Vagina (tissue), 2 donors: ENCODE data around the gene PRX.
"Not testable (repeated sequence)": the region's sequence is repeated elsewhere in the genome, so short reads cannot be mapped to it uniquely, and the experiment has no call there.

Experiments
- CTCF ChIP-seq, 3 experiments: fragments of 450-650 bp in 2 of 3; fragments of 200-600 bp in 1 of 3; sonication (generic) in 1 of 3; IDR thresholded peaks; one replicate each; pipeline ENCODE4 v1.5.1; 2017 to 2019; ENCODE audit warnings: antibody characterized with exemption in 3 of 3, mild to moderate bottlenecking in 2 of 3, moderate library complexity in 2 of 3
- POLR2AphosphoS5 ChIP-seq, 2 donors: sonication (generic); formaldehyde crosslinking; IDR thresholded peaks; one replicate each; pipeline ENCODE4 v1.9.0; 2017; ENCODE audit warnings: antibody characterized with exemption in 2 of 2, mild to moderate bottlenecking in 2 of 2, low read depth in 1 of 2; ENCODE audit not compliant: insufficient read depth in 1 of 2

DNA sequence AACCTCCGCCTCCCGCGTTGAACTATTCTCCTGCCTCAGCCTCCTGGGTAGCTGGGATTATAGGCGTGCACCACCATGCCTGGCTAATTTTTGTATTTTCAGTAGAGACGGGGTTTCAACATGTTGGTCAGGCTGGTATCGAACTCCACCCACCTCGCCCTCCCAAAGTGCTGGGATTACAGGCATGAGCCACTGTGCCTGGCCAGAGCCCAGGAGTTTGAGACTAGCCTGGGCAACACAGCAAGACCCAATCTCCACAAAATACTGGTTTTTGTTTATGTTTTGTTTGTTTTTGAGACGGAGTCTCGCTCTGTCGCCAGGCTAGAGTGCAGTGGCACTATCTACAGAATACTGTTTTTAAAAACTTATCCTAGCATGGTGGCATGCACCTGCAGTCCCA, 17.1 kb upstream of the PRX start:
- not testable (repeated sequence) for TF ChIP-seq CTCF (IDR thresholded peaks at IDR 0.05); POLR2AphosphoS5 (IDR thresholded peaks at IDR 0.05; ENCODE audit: insufficient read depth in 1 of 2, low read depth in 1 of 2)
